ENCODE data around the gene KTI12.
"Not testable (repeated sequence)": the region's sequence is repeated elsewhere in the genome, so short reads cannot be mapped to it uniquely, and the experiment has no call there.

The KTI12 gene

DNA sequence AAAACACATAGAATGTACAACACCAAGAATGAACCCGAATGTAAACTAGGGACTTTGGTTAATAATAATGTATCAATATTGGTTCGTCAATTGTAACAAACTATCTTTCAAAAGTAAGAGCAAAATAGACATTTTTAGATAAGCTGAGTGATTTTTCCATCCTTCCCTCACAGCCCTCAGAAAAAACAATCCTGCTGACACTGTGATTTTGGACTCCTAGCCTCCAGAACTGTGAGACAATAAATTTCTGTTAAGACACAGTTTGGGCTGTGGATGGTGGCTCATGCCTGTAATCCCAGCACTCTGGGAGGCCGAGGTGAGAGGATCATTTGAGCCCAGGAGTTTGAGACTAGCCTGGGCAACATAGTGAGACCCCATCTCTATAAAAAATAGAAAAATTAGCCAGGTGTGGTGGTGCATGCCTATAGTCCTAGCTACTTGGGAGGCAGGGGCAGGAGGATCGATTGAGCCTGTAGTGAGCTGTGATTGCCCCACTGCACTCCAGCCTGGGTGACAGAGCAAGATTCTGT, 12.1 kb upstream of the KTI12 start:
- DNase-seq; intact Hi-C loops (cut with DNase I): not testable (repeated sequence)

DNA sequence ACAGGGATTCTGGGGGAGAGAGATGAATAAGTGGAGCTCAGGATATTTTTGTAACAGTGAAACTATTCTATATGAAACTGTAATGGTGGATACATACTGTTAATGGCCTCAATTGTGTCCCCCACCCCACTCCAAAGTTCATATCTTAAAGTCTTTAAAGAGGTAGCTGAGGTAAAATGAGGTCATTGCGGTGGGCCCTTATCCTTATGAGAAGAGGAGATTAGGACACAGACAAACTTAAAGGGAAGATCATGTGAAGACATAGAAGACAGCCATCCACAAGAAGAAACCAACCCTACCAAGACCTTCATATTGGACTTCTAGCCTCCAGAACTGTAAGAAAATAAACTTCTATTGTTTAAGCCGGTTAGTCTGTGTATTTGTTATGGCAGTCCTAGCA, 11.6 kb upstream of the KTI12 start:
- intact Hi-C loops (cut with DNase I) = no loop called here
- DNase-seq = no peak

DNA sequence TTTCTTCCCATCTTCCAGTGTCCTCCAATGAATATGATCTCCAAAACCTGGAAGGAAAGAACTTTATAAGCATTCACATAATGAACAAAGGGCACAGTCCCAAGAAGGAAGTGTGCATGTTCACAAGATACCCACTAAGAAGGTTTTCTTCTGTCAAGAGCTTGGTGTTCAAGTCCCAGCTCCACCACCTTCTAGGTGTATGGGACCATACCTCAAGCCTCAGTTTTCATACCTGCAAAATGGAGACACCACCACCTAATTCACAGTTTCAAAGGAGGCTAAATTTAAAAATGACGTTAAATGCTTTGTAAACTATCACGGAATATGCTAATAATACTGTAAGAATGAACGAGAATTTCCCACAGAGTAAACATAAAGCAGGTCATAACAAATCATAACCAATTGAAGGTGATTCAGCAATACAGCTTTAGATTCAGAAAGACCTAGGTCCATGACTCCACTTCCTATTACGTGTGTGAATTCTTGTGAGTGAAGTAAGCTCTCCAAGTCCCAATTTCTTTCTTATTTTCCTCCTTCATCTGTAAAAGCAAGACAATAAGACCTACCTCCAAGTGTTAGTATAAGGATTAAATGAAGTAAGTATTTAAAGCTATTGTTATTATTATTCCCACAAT, 8.1 kb upstream of the KTI12 start:
- intact Hi-C loops (cut with DNase I) = no loop called here
- DNase-seq = no peak

DNA sequence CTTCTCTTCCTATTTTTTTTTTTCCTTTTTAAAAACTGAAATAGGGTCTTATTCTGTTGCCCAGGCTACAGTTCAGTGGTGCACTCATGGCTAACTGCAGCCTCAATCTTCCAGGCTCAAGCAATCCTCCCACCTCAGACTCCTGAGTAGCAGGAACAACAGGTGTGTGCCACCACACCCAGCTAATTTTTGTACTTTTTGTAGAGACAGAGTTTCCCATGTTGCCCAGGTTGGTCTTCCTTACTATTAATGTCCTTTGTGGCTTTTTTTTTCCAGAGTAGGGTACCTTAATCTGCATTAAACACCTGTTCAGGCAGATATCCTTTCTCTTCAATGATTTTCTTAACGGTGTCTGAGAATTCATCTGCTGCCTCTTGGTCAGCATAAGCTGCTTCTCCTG, 4.3 kb upstream of the KTI12 start:
- DNase-seq = no peak
- intact Hi-C loops (cut with DNase I) = no loop called here

DNA sequence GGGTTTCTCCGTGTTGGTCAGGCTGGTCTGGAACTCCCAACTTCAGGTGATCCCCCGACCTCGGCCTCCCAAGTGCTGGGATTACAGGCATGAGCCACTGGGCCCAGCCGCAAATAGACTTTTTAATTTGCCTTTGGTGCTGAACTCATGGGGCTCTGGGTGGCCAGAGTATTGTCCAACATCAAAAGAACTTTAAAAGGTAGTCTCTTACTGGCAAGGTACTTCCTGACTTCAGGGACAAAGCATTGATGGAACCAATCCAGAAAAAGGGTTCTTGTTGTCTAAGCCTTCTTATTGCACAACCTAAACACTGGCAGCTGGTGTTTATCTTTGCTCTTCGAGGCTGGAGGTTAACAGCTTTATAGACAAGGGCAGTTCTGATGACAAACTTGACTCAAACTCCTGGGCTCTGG, 3.8 kb upstream of the KTI12 start:
- intact Hi-C loops (cut with DNase I) = no loop called here
- DNase-seq = no peak

DNA sequence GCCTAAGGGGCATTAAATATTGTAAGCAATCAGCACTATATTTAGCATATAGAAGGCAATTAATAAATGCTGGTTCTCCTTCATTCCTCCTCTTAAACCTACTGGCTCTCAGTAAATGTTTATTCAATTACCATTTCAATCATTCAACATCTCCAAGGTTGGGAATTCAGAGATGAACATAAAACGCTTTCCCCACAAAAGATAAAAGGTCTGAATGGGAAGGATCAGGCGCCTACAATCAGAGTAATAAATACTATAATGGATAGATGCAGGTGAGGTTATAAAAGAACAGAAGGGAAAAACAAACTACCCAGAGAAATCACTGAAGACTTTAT, 407 bp upstream of the KTI12 start:
- intact Hi-C loops (cut with DNase I) = no loop called here
- DNase-seq = no peak

DNA sequence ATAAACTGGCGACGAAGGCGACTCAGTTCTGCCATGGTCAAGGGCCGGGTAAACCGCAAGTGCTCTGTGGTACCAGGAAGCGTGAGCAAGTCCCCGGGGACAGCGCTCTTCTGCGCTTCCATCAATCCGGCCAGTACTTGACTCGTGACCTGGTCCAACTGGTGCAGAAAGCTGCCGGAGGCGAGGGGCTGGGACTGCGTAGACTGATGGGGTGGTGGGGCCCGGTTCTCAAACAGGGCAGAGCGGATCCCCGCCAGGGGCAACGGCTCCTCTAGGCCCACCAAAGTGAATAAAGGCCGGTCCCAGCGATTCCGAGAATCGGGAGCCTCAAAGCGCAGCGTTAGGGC, 852 bp downstream of the KTI12 start:
- intact Hi-C loops (cut with DNase I) = no loop called here
- peak in 31 of 42 donors; percentile 4 to 47 (median 19) for DNase-seq

DNA sequence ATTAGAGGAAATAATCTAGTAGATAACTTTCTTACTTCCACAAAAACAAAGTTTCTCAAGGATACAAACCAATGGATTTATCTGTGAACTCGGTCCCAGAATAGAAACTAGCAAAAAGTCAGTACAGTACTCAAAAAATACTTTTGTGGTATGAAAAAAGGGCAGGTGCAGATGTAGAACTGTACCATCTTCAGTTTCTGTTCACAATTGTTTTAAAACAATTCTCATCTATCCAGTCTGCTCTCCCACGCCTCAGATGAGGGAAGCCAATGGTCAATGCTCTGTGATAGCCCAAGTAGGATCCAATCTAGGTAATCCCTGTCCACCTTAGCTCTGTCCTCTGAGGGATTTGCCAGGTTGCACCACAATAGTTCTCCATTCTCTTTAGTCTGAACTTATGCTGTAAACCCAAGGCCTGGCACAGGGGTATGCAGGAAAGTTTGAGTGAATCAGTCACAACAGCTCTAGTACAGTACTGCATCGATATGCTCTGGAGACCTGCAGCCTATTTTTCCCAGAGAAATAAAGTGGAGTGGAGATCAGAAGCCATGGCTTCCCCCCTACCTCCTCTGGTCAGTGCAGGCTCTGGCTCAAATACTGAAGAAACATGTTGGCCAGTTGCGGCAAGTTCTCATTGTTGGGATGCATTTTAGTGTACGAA, 1.4 kb downstream of the KTI12 start:
- intact Hi-C loops (cut with DNase I) = no loop called here
- no peak for DNase-seq

DNA sequence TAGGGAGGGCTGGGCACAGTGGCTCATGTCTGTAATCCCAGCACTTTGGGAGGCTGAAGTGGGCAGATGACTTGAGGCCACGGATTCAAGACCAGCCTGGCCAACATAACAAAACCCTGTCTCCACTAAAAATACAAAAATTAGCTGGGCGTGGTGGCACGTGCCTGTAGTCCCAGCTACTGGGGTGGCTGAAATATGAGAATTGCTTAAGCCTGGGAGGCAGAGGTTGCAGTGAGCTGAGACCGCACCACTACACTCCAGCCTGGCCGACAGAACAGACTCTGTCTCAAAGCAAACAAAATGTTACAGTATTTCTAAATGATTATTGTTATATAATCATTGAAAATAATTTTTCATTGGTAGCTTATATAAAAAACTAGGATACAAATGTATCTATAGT, 4.8 kb downstream of the KTI12 start:
- DNase-seq; intact Hi-C loops (cut with DNase I): not testable (repeated sequence)

DNA sequence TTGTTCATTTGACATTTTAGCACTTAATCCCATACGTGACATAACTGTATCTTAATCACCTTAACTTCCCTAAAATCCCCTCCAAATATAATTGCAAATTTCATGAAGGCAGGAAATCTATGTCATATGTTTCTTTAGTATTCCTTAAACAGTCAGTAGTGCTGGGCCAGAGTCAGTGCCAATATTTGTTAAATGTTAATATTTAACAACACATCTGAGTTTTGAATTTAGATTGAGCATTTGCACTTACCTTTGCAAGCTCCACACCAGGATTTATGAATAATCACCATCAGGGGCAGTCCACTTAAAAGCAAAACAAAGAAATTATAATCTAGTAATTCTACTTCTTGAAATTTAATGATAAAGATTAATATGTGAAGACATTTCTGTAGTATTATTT, 5.3 kb downstream of the KTI12 start:
- intact Hi-C loops (cut with DNase I) = no loop called here
- no peak for DNase-seq

DNA sequence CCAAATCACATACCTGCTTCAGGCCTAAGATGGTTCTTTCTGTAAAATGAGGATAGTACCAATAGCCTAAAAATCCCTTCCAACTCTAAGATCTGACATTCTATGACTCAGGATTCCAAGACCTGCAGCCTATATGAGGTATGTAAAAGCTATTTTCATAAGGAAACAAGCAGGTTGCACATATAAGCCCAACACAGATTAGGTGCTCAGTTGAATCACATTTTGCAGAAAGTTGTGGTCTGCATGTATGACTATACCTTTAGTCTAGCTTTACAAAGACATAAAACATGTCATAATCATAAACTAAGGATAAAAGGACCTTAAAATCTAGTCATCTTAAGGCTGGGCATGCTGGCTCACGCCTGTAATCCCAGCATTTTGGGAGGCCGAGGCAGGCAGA, 7.3 kb downstream of the KTI12 start:
- no peak for DNase-seq
- intact Hi-C loops (cut with DNase I) = no loop called here

DNA sequence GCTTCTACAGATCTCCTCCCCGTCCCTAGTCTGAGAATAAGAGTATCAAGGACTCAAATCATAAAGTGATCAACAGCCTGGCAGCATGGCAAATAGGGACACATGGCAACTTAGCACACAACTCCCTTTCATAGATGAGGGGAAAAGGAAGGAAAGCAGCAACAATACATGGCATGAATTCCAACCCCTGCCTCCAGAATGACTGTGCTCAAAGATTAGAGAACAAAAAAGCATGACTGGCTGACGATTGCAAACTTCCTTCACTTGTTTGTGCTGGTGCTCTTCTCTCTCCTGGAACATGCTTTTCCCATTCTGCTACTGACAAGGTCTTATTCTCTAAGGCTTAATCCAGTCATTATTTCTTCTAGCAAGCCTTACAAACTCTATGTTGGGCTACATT, 11.5 kb downstream of the KTI12 start:
- DNase-seq = no peak
- intact Hi-C loops (cut with DNase I) = no loop called here

DNA sequence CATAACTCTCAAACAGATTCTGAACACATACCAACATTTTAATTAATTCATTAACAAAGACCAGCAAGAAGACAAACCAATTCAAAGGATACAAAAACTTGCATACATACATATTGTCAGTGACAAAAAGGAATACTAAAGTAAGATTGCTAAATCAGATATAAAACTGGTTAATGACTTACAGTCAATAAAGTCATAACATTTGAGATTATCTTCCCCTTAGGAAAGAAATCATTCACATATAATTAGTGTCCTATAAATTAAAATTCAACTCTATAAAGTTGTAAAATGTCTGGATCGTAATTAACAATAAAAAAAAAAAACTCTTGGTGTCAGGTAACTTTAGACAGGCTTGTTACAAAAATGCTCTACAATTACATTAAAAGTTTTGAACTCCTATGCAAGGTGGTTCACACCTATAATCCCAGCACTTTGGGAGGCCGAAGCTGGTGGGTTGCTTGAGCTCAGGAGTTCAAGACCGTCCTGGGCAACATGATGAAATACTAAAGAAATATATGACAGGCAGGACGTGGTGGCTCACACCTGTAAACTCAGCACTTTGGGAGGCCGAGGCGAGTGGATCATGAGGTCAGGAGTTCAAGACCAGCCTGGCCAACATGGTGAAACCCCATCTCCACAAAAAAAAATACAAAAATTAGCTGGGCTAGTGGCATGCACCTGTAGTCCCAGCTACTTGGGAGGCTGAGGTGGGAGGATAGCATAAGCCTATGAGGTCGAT, 25.4 kb downstream of the KTI12 start:
- intact Hi-C loops (cut with DNase I) = no loop called here
- no peak for DNase-seq

DNA sequence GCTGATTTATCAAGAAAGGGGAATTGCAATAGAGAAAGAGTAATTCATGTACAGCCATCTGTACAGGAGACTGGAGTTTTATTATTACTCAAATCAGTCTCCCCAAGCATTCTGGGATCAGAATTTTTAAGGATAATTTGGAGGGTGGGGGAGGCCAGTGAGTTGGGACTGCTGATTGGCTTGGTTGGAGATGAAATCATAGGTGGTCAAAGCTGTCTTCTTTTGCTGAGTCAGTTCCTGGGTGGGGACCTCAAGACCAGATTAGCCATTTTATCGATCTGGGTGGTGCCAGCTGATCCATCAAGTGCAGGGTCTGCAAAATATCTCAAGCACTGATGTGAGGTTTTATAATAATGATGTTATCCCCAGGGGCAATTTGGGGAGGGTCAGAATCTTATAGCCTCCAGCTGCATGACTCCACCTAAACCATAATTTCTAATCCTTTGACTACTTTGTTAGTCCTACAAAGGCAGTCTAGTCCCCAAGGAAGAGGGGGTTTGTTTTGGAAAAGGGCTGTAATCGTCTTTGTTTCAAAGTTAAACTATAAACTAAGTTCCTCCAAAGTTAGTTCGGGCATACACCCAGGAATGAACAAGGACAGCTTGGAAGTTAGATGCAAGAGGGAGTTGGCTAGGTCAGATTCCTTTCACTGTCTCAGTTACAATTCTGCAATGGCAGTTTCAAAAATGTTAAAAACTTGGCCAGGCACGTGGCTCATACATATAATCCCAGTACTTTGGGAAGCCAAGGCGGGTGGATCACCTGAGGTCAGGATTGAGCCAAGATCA, 26.2 kb downstream of the KTI12 start:
- no peak for DNase-seq
- intact Hi-C loops (cut with DNase I) = no loop called here

DNA sequence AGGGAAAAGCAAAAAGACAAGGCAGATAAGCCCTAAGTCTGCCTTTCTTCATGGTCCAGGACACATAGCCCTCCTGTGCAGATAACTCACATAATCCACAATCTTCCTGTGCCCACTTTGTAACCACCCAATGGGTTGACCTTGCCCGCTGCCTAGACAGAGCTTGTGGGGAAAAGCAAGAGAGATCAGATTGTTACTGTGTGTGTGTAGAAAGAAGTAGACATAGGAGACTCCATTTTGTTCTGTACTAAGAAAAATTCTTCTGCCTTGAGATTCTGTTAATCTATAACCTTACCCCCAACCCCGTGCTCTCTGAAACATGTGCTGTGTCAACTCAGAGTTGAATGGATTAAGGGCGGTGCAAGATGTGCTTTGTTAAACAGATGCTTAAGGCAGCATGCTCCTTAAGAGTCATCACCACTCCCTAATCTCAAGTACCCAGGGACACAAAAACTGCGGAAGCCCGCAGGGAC, 27.5 kb downstream of the KTI12 start:
- intact Hi-C loops (cut with DNase I); DNase-seq: not testable (repeated sequence)

DNA sequence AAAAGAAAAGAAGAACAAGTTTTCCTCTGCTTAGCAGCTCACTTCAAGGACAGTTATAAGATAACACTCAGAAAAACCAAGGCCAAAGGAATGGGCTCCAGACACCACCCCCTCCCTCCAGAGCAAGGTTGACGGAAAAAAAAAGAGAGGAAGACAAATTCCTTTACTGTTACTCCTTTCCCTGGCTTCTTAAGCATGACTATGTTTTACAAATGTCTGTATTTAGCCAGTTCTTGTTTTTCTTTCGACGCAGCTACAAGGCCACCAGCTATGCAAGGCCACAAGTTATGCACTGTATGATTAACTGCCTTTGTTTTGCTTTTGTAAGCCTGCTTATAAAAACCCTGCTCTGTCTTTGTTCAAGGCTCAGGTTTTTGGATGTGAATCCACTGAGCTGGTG, 28.1 kb downstream of the KTI12 start:
- DNase-seq; intact Hi-C loops (cut with DNase I): not testable (repeated sequence)

DNA sequence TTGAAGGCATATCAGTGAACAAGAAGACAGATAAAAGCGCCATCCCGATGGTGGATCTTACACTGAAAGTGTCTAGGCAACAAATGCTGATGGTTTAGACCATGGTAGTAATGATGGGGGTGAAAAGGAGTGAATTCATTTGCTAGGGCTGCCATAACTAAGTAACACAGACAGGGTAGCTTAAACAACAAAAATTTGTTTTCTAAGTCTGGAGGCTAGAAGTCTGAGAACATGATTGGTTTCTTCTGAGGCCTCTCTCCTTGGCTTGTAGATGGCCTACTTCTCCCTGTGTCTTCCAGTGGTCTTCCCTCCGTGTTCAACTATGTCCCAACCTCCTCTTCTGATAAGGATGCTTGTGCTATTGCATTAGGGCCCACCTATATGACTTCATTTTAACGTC, 29.7 kb downstream of the KTI12 start:
- intact Hi-C loops (cut with DNase I) = loop anchor here (5.0 kb wide), 1 partner anchor 107 kb away; no protein-coding TSS in a partner anchor
- no peak for DNase-seq

DNA sequence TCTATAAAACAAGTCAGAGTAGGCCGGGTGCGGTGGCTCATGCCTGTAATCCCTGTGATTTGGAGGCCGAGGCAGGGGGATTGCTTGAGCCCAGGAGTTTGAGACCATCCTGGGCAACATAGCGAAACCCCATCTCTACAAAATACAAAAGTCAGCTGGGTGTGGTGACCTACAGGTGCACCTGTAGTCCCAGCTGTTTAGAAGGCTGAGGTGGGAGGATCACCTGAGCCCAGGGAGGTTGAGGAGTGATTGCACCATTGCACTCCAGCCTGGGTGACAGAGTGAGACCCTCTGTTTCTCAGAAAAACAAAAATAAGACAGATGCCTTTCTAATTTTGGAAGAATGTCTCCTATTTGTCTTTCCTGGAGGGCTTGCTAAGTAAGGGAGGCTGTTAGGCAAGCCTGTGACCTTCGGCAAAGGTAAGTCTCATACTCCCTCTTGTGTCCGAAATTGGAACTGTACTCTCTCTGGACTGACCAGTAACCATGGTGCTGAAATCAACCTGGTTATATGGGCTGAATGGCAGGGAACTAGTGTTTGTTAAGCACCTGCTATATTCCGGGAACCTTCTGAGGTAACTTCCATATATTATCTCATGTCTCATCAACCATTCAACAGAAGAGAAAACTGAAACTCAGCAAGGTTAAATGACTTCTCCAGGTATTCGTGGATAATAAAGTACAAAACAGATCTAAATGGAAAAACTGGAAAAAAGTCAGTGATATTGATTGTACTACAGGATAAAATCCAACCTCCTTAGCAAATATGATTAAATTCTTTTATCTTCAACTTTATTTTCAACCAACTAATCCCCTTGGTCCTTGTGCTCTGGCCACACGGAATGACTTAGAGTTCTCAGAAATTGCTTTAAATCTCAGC, 31.3 kb downstream of the KTI12 start:
- intact Hi-C loops (cut with DNase I) = loop anchor here (5.0 kb wide), 1 partner anchor 105 kb away; no protein-coding TSS in a partner anchor
- DNase-seq = peak in 31 of 42 donors; percentile 10 to 87 (median 50)

DNA sequence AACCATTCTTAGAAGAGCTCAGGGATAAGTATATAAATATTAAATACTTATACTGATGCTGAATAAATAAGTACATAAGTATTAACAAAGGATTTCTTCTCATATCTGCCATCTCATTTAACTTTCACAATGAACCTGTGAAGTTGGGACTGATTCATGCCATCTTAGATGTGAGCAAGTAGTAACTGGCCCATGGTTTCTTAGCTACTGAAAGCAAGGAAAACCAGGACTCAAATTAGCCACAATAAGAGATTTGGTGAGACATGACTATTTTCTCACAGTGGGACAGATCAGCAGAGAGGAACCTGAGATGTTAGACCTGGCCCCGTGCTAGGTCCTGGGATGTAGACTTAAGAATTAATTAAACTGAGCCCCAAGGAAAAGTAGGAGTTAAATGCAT, 34.9 kb downstream of the KTI12 start:
- intact Hi-C loops (cut with DNase I) = no loop called here
- DNase-seq = no peak

Measured in head of caudate nucleus (tissue), 42 donors.